Measurements from ENCODE around the gene GJC2.
A peak's percentile ranks its signal among the peaks of the same experiment; 100 is the strongest.

GJC2 gene

DNA sequence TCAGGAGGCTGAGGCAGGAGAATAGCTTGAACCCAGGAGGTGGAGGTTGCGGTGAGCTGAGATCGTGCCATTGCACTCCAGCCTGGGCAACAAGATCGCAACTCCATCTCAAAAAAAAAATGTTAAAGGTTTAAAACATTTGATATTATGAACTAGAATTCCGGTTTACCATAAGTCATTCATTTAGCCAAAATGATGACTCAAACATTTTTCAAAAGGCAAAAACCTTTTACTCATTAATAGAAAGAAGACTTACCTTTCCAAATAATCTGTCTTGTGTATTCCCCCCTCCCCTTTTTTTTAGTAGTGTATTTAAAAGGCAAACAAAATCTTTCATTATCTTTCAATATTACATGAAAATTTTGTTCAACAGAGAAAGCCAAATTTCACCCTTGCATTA, 32.4 kb upstream of the GJC2 start:
- no peak for DNase-seq

DNA sequence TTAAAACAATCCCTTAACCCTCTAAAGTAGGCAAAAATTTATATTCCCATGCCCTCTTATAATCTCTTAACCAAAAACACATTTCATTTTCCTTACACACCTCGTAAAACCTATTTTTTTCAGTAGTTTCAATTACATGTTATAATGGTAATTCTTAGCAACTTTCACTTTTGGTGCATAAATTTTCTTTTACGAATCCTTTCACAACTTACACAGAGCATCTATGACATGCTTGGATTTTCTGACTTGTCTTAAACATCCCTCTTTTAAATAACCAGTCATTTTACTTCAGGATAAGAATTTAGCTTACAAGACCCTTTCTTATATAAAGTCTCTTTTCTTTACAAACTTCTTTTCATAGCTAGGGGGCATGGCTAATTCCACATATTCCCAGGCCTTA, 31.7 kb upstream of the GJC2 start:
- no peak for DNase-seq

DNA sequence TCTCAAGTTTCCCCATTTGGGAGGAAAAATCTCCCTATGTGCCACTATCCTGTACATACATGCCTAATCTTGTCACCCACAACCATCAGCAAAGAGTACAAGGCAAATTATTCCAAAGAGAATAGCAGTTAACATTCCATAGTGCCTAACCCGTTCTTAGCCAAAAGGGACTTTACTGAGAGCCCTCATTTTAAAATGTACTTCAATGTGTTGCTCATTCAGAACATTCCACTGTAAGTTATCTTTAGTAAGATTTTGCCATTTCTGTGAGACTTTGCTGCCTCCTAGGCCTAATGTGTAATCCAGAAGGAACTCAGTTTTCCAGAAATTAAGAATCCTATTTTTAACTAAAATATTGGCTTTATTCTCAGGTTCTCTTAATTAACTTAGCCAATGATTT, 29.4 kb upstream of the GJC2 start:
- DNase-seq = no peak

DNA sequence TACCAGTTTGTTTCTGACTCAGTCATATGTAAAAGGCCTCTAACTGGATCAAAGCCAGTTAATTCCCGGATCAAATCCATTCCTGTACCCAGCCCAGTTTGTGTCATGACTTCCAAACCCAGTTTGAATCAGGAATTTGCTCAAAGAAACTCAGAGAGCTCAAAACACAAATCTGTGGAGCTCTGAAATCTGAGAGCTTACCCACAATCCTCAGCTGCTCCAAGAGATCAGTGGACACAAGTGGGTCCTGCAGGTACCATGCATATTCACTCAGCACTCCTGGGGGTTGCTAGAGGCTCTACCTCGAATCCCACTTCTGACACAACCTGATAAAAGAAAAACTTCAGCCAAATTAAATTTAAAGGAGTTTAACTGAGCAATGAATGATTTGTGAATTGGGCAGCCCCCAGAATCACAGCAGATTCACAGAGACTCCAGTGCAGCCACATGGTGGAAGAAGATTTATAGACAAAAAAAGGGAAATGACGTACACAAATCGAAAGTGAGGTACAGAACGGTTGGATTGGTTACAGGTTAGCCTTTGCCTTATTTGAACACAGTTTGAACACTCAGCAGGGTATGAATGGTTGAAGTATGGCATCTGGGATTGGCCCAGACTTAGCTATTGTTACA, 28.8 kb upstream of the GJC2 start:
- DNase-seq = no peak

DNA sequence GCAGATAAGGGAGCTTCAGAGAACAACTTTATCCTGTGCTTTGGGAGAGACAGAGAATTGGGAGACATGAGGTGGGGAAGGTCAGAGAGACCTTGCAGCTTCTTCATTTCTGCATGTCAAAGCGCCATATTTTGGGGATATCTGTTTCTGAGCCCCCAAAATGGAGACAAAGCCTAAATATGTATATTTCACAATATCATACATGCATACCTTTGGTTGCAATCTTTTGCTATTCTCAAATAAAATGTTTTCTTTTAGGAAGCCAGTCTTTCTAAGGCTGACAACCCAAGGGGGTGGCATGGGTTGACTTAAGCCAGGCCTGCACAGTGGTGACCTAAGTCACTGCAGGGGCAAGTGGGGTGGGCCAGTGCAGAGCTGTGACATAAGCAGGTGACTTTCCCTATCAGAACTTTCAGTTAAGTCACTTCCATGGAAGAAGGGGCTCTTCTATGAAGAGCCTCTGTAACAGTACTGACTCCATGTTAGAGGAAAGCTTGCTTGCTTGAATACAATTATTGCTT, 26.7 kb upstream of the GJC2 start:
- DNase-seq = no peak

DNA sequence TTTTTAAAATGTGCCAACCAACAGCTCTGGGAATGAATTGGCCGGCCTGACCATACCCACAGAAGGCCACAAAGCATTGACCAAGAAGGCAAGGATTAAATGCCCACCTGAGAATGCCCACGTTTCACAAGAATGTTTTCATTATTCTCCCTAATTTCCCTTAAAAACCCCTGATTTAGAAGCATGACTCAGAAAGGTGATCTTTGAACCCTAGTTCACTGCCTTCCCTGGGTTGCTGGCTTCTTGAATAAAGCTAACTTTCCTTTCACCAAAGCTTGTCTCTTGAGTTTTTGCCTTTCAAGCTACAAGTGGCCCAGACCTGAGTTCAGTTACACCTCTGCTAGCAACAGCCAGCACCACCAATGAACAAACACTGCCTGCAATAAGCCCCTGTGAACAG, 26.2 kb upstream of the GJC2 start:
- DNase-seq = no peak

DNA sequence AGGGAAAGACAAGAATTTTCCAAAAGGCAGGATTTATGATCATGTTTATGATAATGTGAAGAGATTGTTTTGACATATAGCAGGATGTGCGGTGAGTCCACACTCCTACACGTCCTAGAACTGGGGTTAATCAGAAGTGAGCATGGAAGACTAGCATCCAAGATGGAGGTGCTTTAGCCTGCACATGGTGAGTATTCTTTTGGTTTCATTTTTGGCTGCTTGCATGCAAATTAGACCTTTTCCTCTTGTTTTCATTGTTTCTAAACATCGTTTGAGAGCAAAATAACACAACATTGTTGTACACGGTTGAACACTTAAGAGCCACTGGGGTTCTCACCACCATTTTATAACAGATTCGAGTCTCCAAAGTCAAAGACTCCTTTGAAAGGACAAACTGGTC, 24.5 kb upstream of the GJC2 start:
- no peak for DNase-seq

DNA sequence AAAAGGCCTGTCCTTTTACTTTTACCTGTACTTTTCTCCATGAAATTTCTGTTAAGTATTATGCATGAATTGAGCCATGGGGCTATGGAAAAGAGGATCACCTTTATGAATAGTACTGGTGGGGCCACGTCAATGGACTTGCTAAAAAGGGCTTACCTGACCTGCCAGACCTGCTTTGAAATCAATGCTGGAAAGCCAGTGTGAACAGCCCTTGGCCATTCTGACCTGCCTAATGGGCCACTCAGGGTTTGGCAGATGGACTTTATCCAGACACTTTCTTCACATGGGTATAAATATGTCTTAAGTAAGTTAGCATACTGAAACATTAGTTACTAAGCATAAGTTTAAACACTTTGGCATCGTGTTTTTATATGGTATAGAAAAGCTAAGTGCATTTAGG, 18.0 kb upstream of the GJC2 start:
- no peak for DNase-seq

DNA sequence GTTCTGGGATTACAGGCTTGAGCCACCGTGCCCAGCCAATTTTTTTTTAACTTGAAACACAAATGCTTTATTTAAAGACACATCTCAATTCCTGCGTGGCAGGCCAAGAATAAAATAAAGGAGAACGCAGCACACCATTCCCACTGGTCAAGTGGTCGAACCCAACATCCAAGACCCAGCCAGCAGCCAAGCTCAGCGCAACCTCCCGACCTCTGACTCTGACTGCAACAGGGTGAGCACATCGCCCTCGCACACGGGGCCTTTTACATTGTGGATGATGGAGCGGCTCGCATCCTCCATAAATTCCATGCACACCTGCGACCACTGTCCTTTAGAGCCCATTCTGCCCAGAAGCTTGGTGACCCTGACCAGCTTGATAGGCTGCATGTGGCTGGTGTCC, 15.1 kb upstream of the GJC2 start:
- no peak for DNase-seq

DNA sequence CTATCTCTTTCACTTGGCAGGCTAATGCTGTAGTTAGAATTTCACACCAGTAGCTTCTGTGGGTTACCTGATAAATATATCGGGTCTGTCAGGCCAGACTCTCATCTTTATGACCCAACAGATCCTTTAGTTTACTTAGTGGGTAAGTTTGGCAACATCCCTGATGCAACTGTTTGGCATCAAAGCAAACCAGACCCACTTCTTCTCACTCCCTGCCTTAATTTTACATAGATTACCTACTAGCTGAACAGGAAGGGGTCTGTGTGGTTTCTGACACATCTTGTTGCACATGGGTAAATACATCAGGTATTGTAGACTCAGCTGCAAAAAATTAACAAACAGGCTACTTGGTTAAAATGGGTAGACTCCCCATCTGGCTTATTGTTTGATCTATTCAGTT, 12.8 kb upstream of the GJC2 start:
- DNase-seq = no peak

DNA sequence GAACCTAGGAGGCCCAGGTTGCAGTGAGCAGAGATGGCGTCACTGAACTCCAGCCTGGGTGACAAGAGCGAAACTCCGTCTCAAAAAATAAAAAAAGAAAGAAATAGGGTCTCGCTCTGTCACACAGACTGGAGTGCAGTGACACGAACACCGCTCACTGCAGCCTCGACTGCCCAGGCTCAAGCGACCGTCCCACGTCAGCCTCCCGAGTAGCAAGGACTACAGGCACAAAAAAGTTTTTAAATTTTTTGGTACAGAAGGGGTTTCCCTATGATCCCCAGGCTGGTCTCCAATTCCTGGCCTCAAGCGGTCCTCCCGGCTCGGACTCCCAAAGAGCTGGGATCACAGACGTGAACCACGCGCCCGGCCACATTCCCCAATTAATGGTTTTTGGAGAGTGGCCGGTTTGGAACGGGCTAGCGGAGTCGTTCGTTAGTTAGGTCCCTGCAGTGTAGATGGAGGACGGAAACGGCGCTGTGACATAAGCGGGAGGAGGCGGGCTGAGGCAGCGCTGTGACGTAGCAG, 10.3 kb upstream of the GJC2 start:
- DNase-seq = no peak

DNA sequence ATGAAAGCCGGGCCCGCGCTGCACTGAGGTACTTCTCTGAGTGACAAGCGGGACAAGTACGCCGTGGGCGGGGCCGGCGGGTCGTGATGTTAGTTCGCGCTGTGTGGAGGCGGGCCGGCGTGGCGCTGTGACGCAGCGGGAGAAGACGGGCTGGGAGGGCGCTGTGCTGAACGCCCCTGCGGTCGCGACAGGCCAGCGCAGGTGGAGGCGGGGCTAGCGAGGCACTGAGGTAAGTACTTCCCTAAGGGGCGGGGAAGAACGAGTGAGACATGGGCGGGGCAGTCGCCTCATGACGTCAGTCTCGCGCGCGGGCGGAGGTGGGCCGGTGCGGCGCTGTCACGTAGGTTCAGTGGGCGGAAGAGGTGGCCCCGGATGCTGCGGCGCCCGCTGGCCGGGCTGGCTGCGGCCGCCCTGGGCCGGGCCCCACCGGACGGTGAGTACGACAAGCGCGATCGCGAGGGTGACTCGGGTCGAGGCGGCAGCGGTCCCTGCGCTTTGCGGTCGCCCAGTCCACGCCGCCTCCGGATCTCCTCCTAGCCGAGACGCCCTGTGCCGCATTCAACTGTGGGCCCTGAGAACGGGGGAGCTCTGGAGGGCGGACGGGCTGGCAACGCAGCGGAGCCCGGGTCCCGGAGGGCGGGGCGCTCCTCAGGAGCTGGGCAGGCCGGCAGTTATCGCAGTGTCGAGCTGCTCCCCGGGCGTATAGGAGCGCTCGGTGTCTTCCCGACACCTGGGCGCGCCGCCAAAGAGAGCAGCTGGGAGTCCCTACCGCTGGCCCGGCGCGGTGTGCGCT, 9.6 kb upstream of the GJC2 start, which contains the start of gene GUK1:
GUK1 (plus strand) TSS at position 349 of the 793 bp plus-strand sequence; CDS start at position 373, 24 bp downstream.
- DNase-seq = peak; percentile 99

DNA sequence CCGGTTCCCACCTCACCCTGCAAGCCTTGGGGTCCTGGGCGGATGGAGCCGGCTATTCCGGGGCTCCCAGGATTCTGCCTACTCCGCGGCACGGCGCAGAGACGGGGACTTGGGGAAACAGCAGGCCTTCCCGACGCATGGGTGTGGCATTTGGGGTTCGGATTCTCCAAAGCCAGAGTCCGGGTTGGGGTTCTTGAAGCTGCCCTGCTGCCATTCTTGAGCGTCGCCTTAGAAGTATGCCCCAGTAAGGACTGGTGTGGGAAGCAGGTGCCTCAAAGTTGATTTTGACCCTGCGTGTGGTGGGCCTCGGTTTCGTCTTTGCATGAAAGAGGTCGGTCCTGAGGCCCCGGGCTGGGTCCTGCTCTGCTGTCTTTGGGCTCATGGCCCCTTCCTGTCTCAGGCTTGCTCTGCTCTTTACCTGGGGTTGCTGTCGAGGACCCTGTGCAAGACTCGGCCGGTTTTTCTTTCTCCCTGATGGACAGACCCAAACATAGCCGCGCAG, 9.0 kb upstream of the GJC2 start:
- DNase-seq = no peak

DNA sequence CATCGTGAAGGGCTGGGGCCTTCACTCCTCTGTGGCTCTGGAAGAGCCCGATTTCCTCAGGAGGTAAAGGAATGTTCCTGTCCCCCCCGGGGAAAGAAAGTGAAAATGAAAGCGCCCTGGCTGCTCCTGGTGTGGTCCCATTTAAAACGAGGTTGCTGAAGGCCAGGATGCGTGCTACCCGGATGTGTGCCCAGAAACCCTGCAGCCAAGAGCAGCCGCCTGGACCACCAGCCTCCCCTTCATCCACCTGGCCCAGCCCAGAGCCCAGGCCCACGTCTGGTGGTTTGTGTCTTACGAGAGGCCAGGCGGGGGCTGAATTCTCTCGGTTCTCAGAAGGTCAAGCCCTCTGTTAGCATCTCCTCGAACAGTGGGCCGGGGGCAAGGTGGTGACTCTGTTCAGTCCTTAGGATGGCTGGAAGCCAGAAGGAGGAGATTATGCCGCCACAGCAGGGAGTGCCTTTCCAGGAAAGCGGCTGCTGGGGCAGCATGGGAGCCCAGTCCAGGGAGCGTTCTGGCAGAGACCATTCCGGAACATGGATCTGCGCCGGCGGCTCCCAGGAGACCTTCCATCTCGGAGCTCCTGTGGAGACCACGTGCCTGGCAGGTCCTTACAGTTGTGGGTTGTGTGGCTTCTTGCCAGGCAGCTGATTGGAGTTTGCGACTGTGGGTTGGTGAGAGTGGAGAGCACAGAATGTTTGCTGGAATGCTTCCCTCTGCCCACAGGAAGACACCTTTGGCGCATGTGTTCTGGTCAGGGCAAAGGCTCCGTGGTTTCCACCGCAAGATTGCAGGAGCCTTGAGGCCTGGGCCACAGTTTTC, 8.3 kb upstream of the GJC2 start:
- DNase-seq = peak; percentile 22

DNA sequence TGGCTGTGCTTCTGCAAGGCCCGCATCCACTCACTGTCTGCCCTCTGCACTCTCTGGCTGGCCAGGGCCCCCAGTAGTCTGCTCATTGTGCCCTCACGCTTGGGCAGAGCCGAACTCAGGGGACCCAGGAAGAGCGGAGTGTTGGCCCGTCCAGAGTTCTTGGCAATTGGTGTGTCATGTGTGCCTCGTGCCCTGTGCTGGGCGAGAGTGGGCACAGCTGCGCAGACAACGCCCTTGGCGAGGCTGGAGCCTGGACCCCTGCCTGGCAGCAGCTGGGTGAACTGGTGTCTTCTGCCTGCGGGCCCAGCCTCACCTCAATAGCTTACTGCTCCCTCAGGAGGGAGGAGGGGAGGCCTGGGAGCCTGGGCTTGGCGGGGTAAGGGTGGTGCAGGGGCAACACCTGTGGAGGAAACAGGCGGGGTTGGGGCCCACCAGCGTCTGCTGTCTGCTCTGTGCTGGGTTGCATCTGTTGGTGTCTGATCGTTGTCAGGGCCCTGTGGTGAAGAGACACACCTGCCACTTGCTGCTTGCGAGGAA, 7.5 kb upstream of the GJC2 start:
- no peak for DNase-seq

DNA sequence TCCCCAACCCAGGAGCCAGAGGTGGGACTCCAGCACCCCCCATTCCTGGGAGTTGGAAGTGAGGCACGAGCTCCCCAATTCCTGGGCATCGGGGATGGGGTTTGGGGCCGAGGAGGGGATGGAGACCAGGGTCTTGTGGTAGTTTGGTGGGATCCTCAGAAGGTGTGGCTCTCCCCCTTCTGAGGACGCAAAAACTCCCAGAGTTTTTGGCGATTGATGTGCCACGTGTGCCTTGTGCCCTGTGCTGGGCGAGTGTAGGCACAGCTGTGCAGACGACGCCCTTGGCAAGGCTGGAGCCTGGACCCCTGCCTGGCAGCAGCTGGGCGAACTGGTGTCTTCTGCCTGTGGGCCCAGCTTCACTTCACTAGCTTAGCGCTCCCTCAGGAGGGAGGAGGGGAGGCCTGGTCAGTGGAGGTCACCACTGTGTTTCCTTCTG, 7.0 kb upstream of the GJC2 start:
- DNase-seq = no peak

DNA sequence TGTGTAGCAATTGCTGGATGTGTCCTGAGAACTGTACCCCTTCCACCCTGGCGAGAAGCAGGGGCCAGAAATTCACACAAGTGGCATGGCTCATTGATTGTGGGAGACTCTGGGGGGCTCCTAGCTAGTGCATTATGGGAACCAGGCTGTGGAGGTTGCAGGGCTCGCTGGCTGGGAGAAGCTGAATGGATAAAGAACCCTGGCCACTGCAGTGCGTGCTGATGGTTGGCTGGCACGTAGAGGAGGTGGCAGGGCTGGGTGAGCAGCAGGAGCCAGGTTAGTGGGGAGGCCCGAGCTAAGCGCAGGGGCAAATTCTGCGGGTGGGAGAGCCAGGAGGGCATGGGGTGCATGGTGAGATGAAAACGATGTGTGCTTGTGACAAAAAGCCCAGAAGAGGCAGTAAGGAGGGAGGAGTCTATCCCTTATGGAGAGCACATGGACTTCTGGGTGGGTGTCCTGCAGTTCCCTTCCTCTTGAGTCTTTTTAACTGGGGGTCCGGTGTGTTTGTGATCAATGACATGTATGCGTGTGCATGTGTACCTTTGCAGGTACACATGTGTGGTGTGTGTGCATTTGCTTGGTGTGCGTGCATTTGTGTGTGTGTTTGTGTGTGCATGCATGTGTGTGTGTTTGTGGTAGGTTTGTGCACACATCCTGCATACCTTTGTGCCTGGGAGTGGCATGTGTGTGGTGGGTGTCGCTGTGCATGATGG, 6.1 kb upstream of the GJC2 start:
- no peak for DNase-seq

DNA sequence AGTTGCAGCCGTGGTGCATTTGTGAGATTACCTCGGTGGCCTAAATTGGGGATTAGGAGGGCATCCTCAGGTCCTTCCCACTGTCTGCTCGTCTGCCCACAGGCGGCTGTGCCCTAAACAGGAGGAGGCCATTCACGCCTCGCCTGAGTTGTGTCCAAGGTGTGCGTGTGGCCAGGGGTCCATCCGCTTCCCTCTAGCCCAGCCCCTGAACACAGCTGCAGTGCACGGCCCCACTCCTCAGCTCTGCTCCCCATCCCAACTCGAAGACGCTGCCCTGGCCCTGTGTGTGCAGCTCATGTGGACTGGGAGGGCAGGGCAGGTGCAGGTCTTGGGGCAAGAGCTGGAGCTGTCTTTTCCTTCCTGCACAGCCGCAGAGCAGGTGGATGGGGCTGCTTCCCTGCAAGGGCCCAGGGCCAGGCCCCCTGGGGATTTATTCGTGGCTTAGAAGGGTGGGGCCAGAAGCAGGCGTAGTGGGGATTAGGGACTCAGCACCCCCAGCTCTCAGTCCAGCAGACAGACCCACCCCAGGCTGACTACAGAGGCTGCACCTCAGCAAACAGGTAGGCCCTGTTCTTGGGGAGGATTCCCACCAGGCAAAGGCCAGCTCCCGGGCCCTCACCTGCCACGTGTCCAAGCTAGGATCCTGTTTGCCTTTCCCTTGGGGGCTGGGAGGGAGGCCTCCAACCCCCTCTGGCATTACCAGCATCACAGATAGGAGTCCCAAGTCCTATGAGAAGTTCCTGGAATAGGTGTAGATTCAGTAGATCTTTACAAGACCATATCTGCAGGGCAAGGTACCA, 5.3 kb upstream of the GJC2 start:
- DNase-seq = no peak

DNA sequence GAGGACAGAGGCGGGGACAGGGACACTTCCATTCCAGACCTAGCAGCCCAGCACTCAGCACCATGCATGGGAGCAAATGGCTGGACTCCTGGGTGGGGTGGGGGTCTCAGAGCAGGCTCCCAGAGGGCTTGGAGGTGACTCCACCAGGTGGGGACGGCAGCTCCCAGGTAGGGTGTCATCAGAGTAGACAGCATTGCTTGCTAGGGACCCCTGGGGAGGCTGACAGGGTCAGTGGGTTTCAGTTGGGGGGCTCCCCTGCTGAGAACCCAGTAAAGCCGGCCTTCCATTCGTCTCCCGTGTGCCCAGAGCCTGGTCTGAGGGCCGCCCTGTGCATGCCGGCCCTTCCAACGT, 4.8 kb upstream of the GJC2 start:
- no peak for DNase-seq

DNA sequence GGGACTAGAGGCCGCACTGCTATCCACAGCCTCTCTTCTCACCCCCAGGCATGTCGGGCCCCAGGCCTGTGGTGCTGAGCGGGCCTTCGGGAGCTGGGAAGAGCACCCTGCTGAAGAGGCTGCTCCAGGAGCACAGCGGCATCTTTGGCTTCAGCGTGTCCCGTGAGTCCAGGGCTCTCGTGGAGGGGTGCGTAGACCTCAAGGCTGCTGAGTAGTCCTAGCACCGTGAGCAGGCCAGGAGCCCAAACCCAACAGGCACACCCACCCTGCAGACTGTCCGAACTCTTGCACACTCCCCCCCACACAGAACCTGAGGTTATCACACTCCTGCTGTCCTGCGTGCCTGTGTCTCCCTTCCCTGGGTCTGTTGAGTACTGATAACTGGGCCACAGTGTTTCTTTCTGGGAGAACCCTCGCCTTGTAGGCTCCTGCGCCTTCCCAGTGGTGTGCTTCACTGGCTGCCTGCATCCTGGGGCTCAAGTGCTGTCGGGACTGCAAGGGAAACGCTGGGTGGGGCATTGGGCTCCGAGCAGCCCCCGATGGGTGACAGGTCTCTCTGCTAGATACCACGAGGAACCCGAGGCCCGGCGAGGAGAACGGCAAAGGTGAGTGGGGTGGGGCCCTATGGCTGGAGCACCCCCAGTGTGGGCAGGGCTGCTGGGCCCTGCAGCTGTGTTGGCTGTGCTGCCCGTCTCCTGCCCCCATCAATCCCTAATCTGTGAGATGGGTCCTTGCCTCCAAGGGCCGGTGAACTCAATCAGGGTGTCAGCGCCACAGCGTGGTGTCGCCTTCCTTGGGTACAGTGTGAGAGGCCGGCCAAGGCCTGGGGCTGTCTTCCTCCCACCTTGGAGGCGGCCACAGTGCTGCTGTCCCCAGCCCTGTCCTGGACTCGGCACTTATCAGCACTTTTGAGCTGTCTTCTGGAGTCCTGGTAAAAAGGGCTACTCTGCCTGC, 4.0 kb upstream of the GJC2 start:
- DNase-seq = no peak

Data from kidney glomerular epithelial cell (primary cell).